ENCODE data around the gene KCNH1.

DNA sequence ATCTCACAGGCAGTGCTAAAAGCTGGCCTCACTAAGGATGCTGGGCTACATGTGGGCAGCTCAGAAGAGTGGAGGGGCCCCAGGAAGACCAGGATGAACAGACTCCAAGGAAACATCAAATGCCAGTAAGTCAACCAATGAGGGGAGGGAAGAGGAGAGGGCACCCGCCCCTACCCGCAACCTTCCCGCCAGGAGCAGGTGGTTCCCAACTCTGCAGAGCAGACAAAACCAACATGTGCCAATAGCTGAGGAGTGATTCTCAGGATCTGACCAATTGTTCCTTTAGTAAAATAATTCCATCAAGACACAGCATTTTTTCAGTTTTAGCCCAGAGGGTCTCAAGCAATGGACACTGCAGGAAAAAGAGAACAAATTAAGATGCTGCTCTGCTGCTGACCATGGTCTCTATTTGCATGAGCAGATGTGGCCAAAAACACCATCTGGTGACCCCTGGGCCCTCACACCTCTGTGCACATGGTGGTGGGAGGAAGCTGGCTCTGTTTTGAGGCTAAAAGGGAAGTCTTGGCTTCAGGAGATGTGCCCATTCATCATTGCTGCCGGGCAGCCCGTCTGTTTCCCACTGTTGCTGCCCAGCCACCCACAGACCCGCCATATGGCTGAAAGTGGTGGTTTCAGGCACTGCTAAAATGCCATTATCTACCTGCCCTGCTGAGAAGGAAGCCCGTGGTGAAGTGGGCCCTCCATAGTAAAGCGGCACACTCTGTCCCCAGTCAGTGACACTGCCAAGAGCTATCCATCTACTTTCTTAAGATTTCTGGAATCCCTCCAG lies 231.8 kb downstream of the KCNH1 start:
- TF ChIP-seq CTCF (IDR thresholded peaks at IDR 0.05): no peak
- TF ChIP-seq POLR2A (IDR thresholded peaks at IDR 0.05): no peak

All from testis (tissue), 2 donors.